Astrocyte (in vitro differentiated cells and primary cell): ENCODE measurements around the gene STAG2.

Experiments used
- CTCF ChIP-seq: IDR thresholded peaks from 2 replicates; pipeline ENCODE4 v1.5.1; 2011; ENCODE audit warnings: low read depth, mild to moderate bottlenecking, inconsistent platforms, low read length, moderate library complexity; ENCODE audit not compliant: insufficient read depth
- EZH2 ChIP-seq: IDR thresholded peaks from 2 replicates; pipeline ENCODE4 v1.6.1; 2012; ENCODE audit warnings: mild to moderate bottlenecking, low read length, inconsistent platforms; ENCODE audit not compliant: insufficient read depth

GRCh38 chrX:123989235-123989634 is 27.7 kb downstream of the STAG2 start:
- TF ChIP-seq CTCF = no peak
- TF ChIP-seq EZH2 = no peak
